ENCODE measurements around the gene TTC34.

DNA sequence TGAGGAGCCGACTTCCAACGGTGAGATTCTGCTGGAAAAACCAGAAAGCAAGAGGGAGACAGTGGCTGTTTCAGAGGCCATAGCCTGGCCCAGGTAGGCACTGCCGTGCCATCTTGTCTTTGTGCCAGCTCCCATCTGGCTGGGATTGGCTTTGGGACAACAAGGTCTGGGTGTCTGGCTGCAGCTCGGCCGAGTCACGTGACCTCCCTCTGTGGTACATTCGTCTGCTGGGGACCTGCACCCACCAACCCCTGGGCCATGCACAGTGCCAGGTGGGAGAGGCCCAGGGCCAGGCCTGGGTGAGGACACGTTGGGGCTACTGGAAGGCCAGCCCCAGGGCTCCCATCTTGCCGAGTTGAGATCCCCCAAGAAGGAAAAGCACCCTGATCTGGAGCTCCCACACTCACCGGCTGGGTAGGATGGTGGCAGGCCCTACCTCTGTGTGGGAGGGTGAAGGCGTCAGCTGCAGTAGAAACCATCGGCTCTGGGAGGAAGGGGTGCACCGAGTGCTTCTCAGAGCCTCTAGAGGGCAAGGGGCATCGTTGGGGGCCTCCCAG, 25.3 kb upstream of the TTC34 start:
- no peak for TF ChIP-seq POLR2A (IDR thresholded peaks at IDR 0.05)
- TF ChIP-seq, protein P1, sequence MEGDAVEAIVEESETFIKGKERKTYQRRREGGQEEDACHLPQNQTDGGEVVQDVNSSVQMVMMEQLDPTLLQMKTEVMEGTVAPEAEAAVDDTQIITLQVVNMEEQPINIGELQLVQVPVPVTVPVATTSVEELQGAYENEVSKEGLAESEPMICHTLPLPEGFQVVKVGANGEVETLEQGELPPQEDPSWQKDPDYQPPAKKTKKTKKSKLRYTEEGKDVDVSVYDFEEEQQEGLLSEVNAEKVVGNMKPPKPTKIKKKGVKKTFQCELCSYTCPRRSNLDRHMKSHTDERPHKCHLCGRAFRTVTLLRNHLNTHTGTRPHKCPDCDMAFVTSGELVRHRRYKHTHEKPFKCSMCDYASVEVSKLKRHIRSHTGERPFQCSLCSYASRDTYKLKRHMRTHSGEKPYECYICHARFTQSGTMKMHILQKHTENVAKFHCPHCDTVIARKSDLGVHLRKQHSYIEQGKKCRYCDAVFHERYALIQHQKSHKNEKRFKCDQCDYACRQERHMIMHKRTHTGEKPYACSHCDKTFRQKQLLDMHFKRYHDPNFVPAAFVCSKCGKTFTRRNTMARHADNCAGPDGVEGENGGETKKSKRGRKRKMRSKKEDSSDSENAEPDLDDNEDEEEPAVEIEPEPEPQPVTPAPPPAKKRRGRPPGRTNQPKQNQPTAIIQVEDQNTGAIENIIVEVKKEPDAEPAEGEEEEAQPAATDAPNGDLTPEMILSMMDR (IDR thresholded peaks at IDR 0.05): no peak
